HG02588 (cell line): ENCODE measurements around the gene SERP1.

Experiments used
- ATAC-seq: cut with Tn5 transposase; IDR thresholded peaks from one replicate; pipeline ENCODE4 v1.9.1; 2021; ENCODE audit warnings: mild to moderate bottlenecking, moderate library complexity; ENCODE audit not compliant: unreplicated experiment

SERP1 gene

GRCh38 chr3:150546226-150547044 is at the start of gene SERP1, which contains the start of gene EIF2A:
Gene SERP1, minus strand, starts transcription at chr3:150546496. Its CDS starts 361 bp downstream, at chr3:150546135.
Gene EIF2A, plus strand, starts transcription at chr3:150546787. Its CDS starts 16 bp downstream, at chr3:150546803.
- ATAC-seq: peak; percentile 91

GRCh38 chr3:150594150-150594549 is 47.9 kb upstream of the SERP1 start:
- no peak for ATAC-seq

- no peak for ATAC-seq
These were observed 43.5 kb upstream of the SERP1 start for GRCh38 chr3:150589759-150590158.

GRCh38 chr3:150588027-150588830 is 41.9 kb upstream of the SERP1 start:
- no peak for ATAC-seq

- peak; percentile 54 for ATAC-seq
These were observed 36.7 kb upstream of the SERP1 start for GRCh38 chr3:150583028-150583427.

GRCh38 chr3:150582620-150583019 is 36.3 kb upstream of the SERP1 start:
- ATAC-seq: peak; percentile 64

- no peak for ATAC-seq
These were observed 34.9 kb upstream of the SERP1 start for GRCh38 chr3:150581174-150581573.

GRCh38 chr3:150577855-150578254 is 31.6 kb upstream of the SERP1 start:
- no peak for ATAC-seq

GRCh38 chr3:150567328-150567727 is 21.0 kb upstream of the SERP1 start:
- no peak for ATAC-seq

- ATAC-seq: no peak
These were observed 17.9 kb upstream of the SERP1 start for GRCh38 chr3:150564243-150564642.

GRCh38 chr3:150557725-150558124 is 11.4 kb upstream of the SERP1 start:
- ATAC-seq: no peak

GRCh38 chr3:150556792-150557191 is 10.5 kb upstream of the SERP1 start:
- no peak for ATAC-seq

GRCh38 chr3:150555859-150556436 is 9.7 kb upstream of the SERP1 start:
- ATAC-seq: no peak

- no peak for ATAC-seq
These were observed 897 bp upstream of the SERP1 start for GRCh38 chr3:150547045-150547741.

- peak; percentile 15 for ATAC-seq
These were observed 674 bp downstream of the SERP1 start for GRCh38 chr3:150545419-150546225.

- ATAC-seq: no peak
These were observed 1.6 kb downstream of the SERP1 start for GRCh38 chr3:150544726-150545125.

GRCh38 chr3:150544041-150544440 is 2.3 kb downstream of the SERP1 start:
- ATAC-seq: no peak

GRCh38 chr3:150543531-150543930 is 2.8 kb downstream of the SERP1 start:
- ATAC-seq: no peak

GRCh38 chr3:150543128-150543527 is 3.2 kb downstream of the SERP1 start:
- ATAC-seq: no peak

GRCh38 chr3:150540991-150541390 is 5.3 kb downstream of the SERP1 start:
- no peak for ATAC-seq
